ENCODE measurements around the gene CBLC. TPM values are rescaled to one million over a fixed set of nuclear protein-coding genes. Genes with fewer than 3 reads are reported as not detected.
A peak's percentile ranks its signal among the peaks of the same experiment; 100 is the strongest.

Gene CBLC
- total and polyA plus RNA-seq, 2 donors from 2014 or later = 8.2 to 11.5 TPM

- intact Hi-C loops (cut with DNase I) = no loop called here
- DNase-seq (peak; percentile 66 to 99 (median 84)), FAIRE-seq (no peak)
- Histone ChIP-seq H3K9ac (ENCODE audit: low read length in 3 of 3) (peak overlapping the region in 2 of 3 donors; percentile 38 to 79), H3K36me3 (ENCODE audit: control insufficient read depth in 2 of 3, insufficient read depth in 3 of 3, low read length in 3 of 3) (peaks cover 0 to 22% (median 10%) of the 10 kb centered on the region in 3 donors), H3K27ac (ENCODE audit: low read depth in 2 of 2, low read length in 2 of 2) (peak overlapping the region; percentile 89 to 93), H3K4me3 (ENCODE audit: low read length in 3 of 3) (peak overlapping the region; percentile 16 to 59 (median 55)), H3K9me3 (ENCODE audit: control insufficient read depth in 2 of 3, insufficient read depth in 1 of 3, low read length in 3 of 3) (no peaks in the 10 kb centered on the region), H3K27me3 (ENCODE audit: control insufficient read depth, insufficient read depth, low read length) (no peaks in the 10 kb centered on the region), H3K4me1 (ENCODE audit: control insufficient read depth in 2 of 3, insufficient read depth in 2 of 3, low read depth in 1 of 3, low read length in 3 of 3) (peaks cover 0 to 54% (median 25%) of the 10 kb centered on the region in 3 donors)
- TF ChIP-seq, protein P1, sequence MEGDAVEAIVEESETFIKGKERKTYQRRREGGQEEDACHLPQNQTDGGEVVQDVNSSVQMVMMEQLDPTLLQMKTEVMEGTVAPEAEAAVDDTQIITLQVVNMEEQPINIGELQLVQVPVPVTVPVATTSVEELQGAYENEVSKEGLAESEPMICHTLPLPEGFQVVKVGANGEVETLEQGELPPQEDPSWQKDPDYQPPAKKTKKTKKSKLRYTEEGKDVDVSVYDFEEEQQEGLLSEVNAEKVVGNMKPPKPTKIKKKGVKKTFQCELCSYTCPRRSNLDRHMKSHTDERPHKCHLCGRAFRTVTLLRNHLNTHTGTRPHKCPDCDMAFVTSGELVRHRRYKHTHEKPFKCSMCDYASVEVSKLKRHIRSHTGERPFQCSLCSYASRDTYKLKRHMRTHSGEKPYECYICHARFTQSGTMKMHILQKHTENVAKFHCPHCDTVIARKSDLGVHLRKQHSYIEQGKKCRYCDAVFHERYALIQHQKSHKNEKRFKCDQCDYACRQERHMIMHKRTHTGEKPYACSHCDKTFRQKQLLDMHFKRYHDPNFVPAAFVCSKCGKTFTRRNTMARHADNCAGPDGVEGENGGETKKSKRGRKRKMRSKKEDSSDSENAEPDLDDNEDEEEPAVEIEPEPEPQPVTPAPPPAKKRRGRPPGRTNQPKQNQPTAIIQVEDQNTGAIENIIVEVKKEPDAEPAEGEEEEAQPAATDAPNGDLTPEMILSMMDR (IDR thresholded peaks at IDR 0.05; ENCODE audit: borderline replicate concordance, extremely low read depth, insufficient read depth) = peak; percentile 12
Observed at GRCh38 chr19:44753932-44754749, 23.5 kb upstream of the CBLC start.

DNA sequence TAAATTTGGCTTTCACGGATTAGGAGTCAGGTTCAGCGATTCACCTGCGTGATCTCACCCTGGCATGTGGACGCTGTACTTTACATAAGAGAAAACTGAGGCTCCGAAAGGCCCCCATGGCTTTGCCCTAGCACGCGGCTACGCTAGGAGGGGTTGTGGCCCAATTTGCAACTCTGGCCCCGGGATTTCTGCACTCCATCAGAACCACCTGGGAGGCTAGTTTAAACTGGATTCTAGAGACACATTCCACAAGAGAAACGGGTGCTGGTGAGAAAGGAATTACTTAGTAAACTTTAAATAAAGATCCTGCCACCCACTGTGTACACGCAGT is 23.0 kb upstream of the CBLC start:
- TF ChIP-seq, protein P1 (IDR thresholded peaks at IDR 0.05; ENCODE audit: borderline replicate concordance, extremely low read depth, insufficient read depth) = no peak
- Histone ChIP-seq H3K36me3 (ENCODE audit: control insufficient read depth in 2 of 3, insufficient read depth in 3 of 3, low read length in 3 of 3) (peaks cover 0 to 22% (median 12%) of the 10 kb centered on the region in 3 donors), H3K9ac (ENCODE audit: low read length in 3 of 3) (peak overlapping the region in 1 of 3 donors; percentile 71)

GRCh38 chr19:44755219-44755618 is 22.5 kb upstream of the CBLC start:
- Histone ChIP-seq H3K27ac (ENCODE audit: low read depth in 2 of 2, low read length in 2 of 2) (peak overlapping the region; percentile 89 to 93), H3K9me3 (ENCODE audit: control insufficient read depth in 2 of 3, insufficient read depth in 1 of 3, low read length in 3 of 3) (no peaks in the 10 kb centered on the region), H3K9ac (ENCODE audit: low read length in 3 of 3) (peak overlapping the region in 1 of 3 donors; percentile 71), H3K36me3 (ENCODE audit: control insufficient read depth in 2 of 3, insufficient read depth in 3 of 3, low read length in 3 of 3) (peaks cover 0 to 25% (median 15%) of the 10 kb centered on the region in 3 donors), H3K27me3 (ENCODE audit: control insufficient read depth, insufficient read depth, low read length) (no peaks in the 10 kb centered on the region), H3K4me1 (ENCODE audit: control insufficient read depth in 2 of 3, insufficient read depth in 2 of 3, low read depth in 1 of 3, low read length in 3 of 3) (peaks cover 0 to 50% (median 21%) of the 10 kb centered on the region in 3 donors), H3K4me3 (ENCODE audit: low read length in 3 of 3) (peak overlapping the region in 1 of 3 donors; percentile 59)
- intact Hi-C loops (cut with DNase I) = no loop called here
- TF ChIP-seq, protein P1 (IDR thresholded peaks at IDR 0.05; ENCODE audit: borderline replicate concordance, extremely low read depth, insufficient read depth) = no peak
- no peak for FAIRE-seq
- DNase-seq = peak in 1 of 5 donors; percentile 54

More for the DNA sequence above, 23.0 kb upstream of the CBLC start:
- Histone ChIP-seq H3K27ac (ENCODE audit: low read depth in 2 of 2, low read length in 2 of 2) (peak overlapping the region; percentile 89 to 93), H3K4me3 (ENCODE audit: low read length in 3 of 3) (peak overlapping the region in 1 of 3 donors; percentile 59), H3K27me3 (ENCODE audit: control insufficient read depth, insufficient read depth, low read length) (no peaks in the 10 kb centered on the region), H3K9me3 (ENCODE audit: control insufficient read depth in 2 of 3, insufficient read depth in 1 of 3, low read length in 3 of 3) (no peaks in the 10 kb centered on the region), H3K4me1 (ENCODE audit: control insufficient read depth in 2 of 3, insufficient read depth in 2 of 3, low read depth in 1 of 3, low read length in 3 of 3) (peaks cover 0 to 54% (median 25%) of the 10 kb centered on the region in 3 donors)
- FAIRE-seq (no peak), DNase-seq (peak in 1 of 5 donors; percentile 75)
- intact Hi-C loops (cut with DNase I) = no loop called here
